H1 (cell line): Measurements from ENCODE around the gene SLC17A8.

ENCODE experiments used
- EP300 ChIP-seq, 2 experiments: IDR thresholded peaks; 1 replicate in 1 of 2; 2 replicates in 1 of 2; pipeline ENCODE4 v1.6.1; 2011 to 2012; ENCODE audit warnings: low read depth in 2 of 2, low read length in 2 of 2, mild to moderate bottlenecking in 2 of 2, borderline replicate concordance in 1 of 2, inconsistent platforms in 1 of 2, moderate library complexity in 1 of 2
- JUN ChIP-seq: IDR thresholded peaks from 2 replicates; pipeline ENCODE4 v1.6.1; 2011; ENCODE audit warnings: low read depth, mild to moderate bottlenecking, improper control_type of control experiment, low read length
- KDM4A ChIP-seq: IDR thresholded peaks from one replicate; pipeline ENCODE4 v1.7.1; 2012; ENCODE audit warnings: low read depth, mild to moderate bottlenecking, moderate library complexity, low read length, inconsistent platforms; ENCODE audit not compliant: severe bottlenecking
- MAFK ChIP-seq: IDR thresholded peaks from 2 replicates; pipeline ENCODE4 v1.6.1; 2012; ENCODE audit warnings: low read depth, mild to moderate bottlenecking, improper control_type of control experiment, low read length
- POLR2AphosphoS5 ChIP-seq: IDR thresholded peaks from 2 replicates; pipeline ENCODE4 v1.6.1; 2011; ENCODE audit warnings: low read depth, low read length
- RXRA ChIP-seq: IDR thresholded peaks from 2 replicates; pipeline ENCODE4 v1.6.1; 2011; ENCODE audit warnings: low read depth, mild to moderate bottlenecking, low read length, moderate library complexity; ENCODE audit not compliant: insufficient read depth
- TAF1 ChIP-seq: IDR thresholded peaks from 2 replicates; pipeline ENCODE4 v1.6.1; 2011; ENCODE audit warnings: mild to moderate bottlenecking, low read depth, low read length
- ZNF274 ChIP-seq: IDR thresholded peaks from 2 replicates; pipeline ENCODE4 v1.7.0; 2012; ENCODE audit warnings: low read length, borderline replicate concordance; ENCODE audit errors: extremely low read depth
- TF ChIP-seq, protein P1 (sequence below), 3 experiments: IDR thresholded peaks; 1 replicate in 2 of 3; 2 replicates in 1 of 3; pipeline versions ENCODE4 v1.5.1 to v1.6.1; 2011; ENCODE audit warnings: low read length in 3 of 3, mild to moderate bottlenecking in 3 of 3, inconsistent platforms in 2 of 3, low read depth in 1 of 3, moderate library complexity in 1 of 3; ENCODE audit not compliant: insufficient read depth in 1 of 3; ENCODE audit errors: control extremely low read depth in 1 of 3

DNA sequence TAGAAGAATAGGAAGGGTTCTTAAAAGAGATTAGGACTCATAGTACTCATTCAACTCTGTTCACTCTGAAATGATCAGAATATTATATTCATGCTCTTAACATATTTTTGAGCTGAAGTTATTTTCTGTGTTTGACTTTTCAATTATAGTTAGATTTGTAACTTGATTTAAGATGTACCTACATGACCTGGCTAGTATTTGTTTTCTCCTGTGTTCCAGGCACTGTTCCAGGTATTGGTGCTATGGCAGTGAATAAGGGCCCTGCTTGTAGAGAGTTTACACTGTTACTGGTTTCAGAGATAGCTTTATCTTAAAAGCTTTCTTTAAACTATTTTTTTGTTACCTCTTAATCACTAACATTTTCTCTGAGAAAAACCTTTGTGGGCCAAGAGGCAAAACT, 19.1 kb upstream of the SLC17A8 start:
- no peak for TF ChIP-seq TAF1
- TF ChIP-seq EP300 (IDR thresholded peaks at IDR 0.05; ENCODE audit: borderline replicate concordance in 1 of 2, low read depth in 2 of 2, low read length in 2 of 2), result no peak
- TF ChIP-seq, protein P1, sequence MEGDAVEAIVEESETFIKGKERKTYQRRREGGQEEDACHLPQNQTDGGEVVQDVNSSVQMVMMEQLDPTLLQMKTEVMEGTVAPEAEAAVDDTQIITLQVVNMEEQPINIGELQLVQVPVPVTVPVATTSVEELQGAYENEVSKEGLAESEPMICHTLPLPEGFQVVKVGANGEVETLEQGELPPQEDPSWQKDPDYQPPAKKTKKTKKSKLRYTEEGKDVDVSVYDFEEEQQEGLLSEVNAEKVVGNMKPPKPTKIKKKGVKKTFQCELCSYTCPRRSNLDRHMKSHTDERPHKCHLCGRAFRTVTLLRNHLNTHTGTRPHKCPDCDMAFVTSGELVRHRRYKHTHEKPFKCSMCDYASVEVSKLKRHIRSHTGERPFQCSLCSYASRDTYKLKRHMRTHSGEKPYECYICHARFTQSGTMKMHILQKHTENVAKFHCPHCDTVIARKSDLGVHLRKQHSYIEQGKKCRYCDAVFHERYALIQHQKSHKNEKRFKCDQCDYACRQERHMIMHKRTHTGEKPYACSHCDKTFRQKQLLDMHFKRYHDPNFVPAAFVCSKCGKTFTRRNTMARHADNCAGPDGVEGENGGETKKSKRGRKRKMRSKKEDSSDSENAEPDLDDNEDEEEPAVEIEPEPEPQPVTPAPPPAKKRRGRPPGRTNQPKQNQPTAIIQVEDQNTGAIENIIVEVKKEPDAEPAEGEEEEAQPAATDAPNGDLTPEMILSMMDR (IDR thresholded peaks at IDR 0.05; ENCODE audit: control extremely low read depth in 1 of 3, insufficient read depth in 1 of 3, low read depth in 1 of 3, low read length in 3 of 3), result no peak
- TF ChIP-seq JUN, result no peak
- no peak for TF ChIP-seq KDM4A
- no peak for TF ChIP-seq RXRA
- no peak for TF ChIP-seq ZNF274
- no peak for TF ChIP-seq MAFK
- no peak for TF ChIP-seq POLR2AphosphoS5
